GM19240 (cell line): ENCODE results near the gene ZNF33A.
"Not testable (repeated sequence)": the region's sequence is repeated elsewhere in the genome, so short reads cannot be mapped to it uniquely, and the experiment has no call there.

Source experiments
- DNase-seq: peaks from one replicate; pipeline ENCODE4 v3.0.0; 2011; ENCODE audit warnings: low spot score; ENCODE audit not compliant: insufficient read length

The ZNF33A gene

DNA sequence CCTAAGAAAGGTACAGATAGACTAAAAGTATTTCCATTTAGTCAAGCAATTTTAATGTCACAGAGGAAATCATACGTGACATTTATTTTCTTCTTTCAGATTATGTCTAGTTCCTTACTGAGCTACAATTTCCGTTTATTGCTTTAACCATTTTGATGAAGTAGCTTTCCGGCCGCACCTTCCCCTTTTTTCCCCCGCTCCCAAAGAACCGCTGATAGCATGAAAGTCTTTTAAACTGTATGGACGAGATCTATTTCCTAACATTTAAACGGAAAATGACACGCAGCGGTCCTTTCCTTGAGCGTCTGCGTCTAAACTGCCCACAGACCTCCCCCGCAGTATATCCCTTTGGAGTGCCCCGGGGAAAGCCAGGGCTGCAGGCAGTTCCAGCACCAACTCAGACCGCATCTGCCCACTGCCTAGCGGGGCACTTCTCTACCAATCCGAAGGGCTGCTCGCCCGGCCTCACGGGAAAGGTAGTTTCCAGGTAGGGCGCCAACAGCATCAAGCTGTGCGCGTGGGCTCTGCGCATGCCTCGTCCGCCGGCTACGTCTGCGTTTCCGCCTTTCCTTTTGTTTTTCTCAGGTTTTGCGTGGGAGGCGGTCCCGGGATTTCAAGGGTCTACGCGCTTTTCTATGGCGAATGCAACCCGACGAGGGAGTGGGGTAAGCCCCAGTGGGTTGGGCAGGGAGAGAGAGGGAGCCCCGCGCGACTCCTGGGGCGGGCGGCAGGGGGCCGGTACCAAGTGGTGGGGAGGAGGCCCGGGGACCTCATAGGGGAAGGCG is at the start of gene ZNF33A:
Gene ZNF33A (plus strand): TSS at position 557 of the 785 bp plus-strand sequence. CDS start 1,667 bp downstream, outside the sequence.
- DNase-seq, result peak; percentile 69

DNA sequence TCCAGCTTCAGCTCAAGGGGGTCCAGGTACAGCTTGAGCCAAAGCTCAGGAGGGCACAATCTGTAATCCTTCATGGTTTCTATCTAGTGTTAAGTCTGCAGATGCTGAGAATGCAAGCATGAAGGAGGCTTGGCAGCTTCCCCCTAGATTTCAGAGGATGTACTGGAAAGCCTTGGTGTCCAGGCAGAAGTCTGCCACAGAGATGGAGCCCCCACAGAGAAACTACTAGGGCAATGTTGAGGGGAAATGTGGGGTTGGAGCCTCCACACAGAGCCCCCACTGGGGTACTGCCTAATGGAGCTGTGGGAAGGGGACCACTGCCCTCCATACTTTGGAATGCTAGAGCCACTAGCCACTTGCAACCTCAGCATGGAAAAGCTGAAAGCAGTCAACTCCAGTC is 45.5 kb upstream of the ZNF33A start:
- no peak for DNase-seq

DNA sequence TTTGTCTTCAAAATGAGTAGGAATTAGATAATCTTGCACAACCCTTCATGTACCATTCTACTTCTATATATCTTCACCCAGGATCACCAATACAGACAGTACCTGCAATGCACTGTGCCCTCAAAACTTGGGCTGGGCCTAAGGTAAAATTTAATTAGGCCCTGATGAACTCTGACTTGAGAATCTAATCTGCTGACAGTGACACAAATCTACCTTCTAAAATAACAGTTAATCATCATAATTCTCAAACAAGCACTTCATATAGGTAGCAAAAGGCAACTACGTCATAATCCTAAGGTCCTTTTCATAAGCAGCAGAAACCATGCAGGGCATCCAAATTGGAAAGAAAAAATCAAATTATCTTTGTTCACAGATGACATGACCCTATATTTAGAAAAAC is 38.1 kb upstream of the ZNF33A start:
- no peak for DNase-seq

DNA sequence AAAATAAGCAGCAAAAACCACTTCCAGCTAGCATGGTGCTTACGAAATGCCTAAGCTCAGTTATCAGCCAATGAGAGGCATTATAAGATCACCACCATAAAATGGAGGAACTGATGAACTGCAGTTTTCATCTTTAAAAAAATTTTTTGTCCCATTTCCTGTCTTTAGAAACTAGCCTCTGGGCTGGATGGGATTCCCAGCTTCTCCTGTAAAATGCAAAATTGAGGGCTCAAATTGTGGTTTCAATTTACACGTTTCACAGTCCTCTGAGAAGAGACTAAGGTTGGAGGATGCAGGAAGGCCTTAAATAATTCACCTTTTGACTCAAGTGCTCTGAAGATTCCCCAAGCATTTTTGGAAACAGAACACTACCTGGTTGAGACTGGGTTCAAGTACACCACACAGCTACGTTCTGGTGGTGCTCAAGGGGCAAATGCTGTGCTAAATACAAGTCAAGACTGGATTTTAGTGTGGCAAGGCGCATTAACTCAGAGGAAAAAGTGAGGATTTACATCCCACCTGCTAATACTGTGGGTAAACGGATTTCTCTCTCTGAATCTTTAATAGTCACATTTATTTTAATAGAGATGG is 35.0 kb upstream of the ZNF33A start:
- DNase-seq, result no peak

DNA sequence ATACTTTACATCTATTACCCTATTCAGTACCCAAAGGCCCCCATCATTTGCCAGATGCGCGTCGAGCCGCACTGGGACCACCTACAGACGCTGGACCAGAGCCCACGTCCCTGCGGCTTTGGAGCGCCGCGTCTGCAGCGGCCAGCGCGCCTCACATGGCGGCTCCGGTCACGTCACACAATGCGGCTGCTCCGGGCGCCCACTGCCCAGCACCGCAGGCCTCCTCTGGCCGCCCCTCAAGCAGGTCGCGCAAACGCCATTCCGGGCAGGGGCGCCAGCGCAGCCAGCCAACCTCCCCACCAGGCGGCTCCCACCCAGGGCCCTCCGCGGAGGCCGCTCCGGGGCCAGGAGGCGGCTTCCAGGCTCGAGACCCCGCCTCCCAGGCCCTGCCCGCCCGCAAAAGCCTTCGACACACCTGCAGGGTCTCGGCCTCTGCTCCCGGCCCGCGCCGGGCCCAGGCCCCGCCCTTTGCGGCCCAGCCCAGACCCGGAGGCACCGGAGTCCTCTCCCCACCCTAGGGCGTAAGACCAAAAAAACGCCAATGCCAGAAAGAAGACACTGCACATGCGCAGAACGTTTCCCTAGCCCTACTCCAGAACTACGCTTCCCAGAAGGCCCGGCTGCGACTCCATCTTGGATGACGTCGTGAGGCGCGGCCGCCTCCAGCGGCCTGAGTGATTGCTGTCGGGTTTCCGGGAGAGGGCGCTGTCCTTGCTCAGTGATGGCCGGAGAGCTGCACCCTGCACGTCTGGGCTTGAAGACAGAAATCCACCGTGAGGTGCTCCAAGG is 34.2 kb upstream of the ZNF33A start, which contains the start of gene ZNF25:
Gene ZNF25 (minus strand): TSS at position 557 of the 789 bp plus-strand sequence. CDS start 4,925 bp downstream, outside the sequence.
- peak; percentile 77 for DNase-seq

DNA sequence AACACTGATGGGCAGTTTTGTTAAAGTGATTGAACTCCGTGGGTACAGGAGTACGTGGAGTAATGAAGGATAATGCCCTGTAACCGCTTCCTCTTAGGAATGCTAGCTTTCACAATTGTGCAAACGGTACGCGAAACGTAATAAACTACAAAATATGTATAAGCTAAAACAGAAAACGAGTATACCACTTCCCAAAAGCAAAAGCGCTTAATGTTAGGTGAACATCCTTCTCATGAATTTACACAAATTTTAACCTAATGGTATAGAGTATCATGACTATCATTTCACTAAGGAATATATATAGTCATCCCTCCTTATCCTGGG is 33.6 kb upstream of the ZNF33A start:
- no peak for DNase-seq

DNA sequence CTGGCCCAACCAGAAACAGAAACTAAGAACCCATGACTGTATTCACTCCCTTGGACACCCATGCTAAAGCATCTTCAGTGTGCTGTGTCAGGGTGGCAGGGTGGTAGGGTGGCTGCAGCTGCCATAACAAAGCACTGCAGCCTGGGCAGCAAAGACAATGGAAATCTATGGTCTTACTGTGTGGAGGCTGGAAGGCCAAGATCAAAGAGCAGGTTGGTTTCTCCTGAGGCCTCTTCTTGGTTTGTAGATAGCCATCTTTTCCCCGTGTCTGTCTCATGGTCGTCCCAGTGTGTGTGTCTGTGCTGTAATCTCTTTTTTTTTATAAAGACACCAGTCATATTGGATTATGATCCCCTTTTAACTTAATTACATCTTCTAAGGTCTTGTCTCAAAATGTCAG is 18.8 kb upstream of the ZNF33A start:
- DNase-seq, result no peak

DNA sequence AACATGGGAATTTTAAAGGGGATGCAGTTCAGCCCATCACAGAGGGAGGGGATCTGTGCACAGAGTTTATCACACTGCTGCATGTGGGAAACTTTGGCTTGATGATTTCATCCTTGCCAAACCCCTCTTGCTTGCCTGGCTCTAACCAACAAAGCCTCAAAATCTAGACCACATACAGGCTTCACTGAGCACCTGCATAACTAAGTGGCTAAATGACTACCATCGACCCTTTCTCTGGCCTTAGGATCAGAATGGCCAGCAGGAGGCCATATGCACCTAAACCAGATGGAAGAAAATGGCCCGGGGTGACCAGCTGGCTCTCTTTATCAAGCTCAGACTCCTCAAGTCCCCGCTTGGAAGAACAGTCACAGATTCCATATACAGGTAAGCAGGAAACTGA is 18.4 kb upstream of the ZNF33A start:
- DNase-seq, result no peak

DNA sequence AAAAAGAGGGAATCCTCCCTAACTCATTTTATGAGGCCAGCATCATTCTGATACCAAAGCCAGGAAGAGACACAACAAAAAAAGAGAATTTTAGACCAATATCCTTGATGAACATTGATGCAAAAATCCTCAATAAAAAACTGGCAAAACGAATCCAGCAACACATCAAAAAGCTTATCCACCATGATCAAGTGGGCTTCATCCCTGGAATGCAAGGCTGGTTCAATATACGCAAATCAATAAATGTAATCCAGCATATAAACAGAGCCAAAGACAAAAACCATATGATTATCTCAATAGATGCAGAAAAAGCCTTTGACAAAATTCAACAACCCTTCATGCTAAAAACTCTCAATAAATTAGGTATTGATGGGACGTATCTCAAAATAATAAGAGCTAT is 11.6 kb upstream of the ZNF33A start:
- DNase-seq, result not testable (repeated sequence)

DNA sequence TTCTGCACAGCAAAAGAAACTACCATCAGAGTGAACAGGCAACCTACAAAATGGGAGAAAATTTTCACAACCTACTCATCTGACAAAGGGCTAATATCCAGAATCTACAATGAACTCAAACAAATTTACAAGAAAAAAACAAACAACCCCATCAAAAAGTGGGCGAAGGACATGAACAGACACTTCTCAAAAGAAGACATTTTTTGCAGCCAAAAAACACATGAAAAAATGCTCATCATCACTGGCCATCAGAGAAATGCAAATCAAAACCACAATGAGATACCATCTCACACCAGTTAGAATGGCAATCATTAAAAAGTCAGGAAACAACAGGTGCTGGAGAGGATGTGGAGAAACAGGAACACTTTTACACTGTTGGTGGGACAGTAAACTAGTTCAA is 10.0 kb upstream of the ZNF33A start:
- DNase-seq, result not testable (repeated sequence)

DNA sequence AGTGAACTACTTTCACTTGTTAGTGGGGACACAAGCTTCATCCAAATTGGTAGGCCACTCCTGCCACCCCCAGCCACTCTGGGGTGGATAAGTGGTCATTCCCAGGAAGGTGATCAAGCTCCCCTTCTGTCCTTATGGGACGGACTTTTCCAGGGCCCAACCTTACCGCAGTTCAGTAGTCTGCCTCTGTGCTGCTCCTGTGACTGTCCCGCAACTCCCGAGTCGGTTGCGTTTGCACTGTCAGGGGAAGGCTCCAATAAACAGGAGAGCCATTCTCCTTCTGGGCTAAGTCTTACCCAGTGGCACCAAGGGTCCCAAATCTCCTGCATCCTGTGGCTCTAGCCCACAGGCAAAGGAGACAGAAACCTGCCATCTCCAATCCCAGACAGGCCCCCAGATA is 7.4 kb upstream of the ZNF33A start:
- DNase-seq, result no peak

DNA sequence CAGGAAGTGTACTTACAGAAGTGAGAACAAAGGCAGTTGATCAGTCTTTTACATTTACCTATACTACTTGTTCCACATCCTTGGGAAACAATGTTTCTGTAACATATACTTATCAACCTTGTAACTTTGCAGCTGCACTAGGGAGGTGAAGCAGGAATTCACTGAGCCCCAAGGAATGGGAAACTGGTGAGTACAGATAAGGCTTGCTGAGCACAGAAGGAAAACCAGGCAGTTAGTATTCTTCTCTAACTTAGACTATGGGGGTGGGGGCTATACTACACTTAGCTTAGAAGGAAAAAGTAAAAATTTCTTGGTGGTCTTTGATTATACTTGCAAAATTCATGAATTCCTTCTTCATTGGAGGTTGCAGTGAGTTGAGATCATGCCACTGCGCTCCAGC is 6.9 kb upstream of the ZNF33A start:
- no peak for DNase-seq

DNA sequence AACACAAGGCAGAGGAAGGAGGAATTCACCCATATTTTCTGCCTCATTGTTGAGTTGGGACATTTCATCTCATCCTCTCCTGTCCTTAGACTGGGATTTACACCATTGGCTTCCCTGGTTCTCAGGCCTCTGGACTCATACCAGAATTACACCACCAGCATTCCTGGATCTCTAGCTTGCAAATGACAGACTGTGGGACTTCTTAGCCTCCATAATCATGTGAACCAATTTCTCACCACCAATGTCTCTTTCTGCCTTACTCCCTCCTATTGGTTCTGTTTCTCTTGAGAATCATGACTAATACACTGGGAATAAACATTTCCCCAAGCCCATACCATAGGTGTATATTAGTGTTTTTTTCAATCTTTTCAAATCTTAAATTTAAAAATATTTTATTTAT is 2.9 kb upstream of the ZNF33A start:
- no peak for DNase-seq

DNA sequence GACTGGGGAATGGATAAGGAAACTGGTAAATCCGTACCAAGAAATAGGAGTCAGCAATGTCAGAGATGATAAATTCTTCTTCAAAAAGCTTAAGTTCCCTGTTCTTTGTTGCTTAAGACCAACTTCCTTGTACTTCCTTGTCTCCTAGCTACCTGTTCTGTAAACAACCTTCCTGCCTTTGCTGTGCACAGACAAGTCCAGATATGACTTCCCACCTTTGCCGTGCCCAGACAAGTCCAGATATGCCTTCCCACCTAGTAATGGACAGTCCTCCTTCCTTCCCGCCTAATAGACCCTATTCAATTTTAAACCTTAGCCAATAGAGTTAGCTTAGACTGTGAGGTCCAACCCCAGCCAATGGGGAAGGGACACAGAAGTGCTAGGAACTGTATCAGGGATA is 2.5 kb upstream of the ZNF33A start:
- no peak for DNase-seq

DNA sequence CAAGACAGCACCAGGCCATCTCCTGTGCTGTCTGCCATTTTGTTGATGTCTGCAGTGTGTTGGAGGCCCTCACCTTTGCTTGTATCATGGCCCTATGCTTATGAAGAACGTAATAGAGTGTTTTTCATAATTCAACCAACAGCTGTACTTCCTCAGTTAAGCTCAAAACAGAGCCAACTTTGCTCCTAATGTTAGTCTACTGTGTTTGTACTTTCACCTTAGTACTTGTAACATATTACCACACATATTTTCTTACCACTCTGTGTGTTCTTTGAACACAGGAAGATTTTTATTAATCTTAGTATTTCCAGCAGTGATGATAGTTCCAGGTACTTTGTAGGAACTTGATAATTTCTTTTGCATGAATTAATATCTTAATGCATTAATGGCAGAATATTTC is 5.9 kb downstream of the ZNF33A start:
- no peak for DNase-seq

DNA sequence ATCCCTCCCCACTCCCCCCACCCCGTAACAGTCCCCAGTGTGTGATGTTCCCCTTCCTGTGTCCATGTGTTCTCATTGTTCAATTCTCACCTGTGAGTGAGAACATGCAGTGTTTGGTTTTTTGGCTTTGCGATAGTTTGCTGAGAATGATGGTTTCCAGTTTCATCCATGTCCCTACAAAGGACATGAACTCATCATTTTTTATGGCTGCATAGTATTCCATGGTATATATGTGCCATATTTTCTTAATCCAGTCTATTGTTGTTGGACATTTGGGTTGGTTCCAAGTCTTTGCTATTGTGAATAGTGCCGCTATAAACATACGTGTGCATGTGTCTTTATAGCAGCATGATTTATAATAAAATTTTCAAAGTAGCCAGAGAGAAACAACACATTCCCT is 8.6 kb downstream of the ZNF33A start:
- not testable (repeated sequence) for DNase-seq

DNA sequence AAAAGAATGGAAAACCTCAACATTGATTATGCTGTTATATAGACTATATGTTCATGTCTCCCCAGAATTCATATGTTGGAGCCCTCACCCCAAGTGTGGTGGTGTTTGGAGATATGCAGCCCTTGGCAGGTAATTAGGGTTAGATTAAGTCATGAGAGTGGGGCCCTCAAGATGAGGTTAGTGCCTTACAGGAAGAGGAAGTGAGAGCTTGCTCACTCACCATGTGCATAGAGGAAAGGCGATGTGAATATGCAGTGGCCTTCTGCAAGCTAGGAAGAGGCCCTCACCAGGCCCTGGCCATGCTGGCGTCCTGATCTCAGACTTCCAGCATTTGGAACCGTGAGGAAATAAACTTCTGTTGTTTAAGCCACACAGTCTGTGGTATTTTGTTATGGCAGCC is 14.8 kb downstream of the ZNF33A start:
- no peak for DNase-seq

DNA sequence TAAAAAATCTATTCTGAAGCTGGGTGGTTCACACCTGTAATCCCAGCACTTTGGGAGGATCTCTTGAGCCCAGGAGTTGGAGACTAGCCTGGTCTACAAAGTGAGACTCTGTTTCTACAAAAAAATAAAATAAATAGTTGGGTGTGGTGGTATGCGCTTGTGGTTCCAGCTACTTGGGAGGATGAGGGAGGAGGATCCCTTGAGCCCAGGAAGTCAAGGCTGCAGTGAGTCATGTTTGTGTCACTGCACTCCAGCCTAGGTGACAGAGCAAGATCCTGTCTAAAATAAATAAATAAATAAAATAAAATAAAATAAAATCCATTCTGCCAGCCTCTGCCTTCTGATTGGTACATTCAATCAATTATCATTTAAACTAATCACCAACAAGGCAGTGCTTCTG is 17.5 kb downstream of the ZNF33A start:
- no peak for DNase-seq

DNA sequence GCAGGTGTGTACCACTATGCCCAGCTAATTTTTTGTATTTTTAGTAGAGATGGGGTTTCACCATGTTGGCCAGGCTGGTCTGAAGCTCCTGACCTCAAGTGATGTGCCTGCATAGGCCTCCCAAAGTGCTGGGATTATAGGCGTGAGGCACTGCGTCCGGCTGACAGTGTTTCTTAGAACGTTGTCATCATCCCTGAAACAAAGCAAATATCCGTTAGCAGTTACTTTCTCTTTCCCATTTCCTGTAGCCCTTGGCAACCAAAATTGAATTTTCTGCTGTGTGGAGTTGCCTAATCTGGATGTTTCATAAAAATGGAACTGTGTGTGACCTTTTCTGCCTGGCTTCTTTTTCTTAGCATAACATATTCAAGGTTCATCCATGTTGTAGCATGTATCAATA is 22.4 kb downstream of the ZNF33A start:
- no peak for DNase-seq

DNA sequence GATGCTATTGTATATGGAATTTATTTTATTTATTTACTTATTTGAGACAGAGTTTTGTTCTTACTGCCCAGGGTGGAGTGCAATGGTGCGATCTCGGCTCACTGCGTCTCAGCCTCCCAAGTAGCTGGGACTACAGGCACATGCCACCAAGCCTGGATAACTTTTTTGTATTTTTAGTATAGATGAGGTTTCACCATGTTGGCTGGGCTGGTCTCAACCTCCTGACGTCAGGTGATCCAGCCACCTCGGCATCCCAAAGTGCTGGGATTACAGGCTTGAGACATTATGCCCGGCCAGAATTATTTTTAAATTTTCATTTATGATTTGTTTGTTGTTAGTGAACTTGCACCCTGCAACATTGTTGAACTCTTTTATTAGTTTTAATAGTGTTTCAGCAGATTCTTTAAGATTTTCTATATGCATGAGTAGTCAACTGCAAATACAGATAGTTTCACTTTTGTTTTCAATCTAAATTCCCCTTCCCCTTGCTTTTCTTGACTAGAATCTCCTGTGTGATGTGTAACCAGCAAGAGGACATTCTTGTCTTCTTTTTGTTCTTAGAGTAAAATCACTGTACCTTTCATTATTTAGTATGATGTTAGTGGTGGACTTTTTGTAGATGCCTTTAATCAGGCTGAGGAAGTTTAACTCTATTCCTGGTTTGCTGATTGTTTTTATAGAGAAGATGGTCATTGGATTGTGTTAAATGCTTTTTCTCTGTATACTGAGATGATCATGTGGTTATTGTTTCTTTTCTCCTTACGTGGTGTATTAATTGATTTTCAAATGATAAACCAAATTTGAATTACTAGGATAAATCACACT is 27.8 kb downstream of the ZNF33A start:
- peak; percentile 6 for DNase-seq

DNA sequence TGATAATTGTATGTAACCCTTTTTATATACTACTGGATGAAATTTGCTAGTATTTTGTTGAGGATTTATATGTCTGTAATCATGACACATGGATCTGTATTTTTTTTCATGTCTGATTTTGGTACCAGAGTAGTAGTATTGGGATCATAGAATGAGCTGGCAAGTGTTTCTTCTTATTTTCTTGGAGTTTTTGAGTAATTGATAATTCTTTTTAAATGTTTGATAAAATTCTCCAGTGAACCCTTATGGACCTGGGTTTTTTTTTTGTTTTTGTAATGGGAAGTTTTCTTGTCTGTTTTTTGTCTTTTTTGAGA is 28.4 kb downstream of the ZNF33A start:
- DNase-seq, result no peak

DNA sequence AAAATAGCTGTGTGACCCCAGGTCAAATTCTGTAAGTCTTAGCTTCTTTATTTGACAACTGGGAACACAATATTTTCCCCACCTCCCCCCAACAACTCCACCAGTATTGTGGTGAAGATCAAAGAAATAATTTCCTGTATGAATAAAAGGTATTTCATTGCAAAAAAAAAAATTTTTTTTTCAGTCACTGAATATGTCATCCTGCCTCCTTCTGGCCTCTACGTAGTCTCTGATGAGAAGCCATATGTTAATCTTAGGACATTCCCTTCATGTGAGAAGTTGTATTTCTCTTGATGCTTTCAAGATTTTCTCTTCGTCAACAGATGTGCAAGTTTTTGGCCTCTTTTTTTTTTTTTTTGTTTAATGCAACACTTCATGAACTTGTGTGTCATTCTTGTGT is 33.0 kb downstream of the ZNF33A start:
- DNase-seq, result no peak
